ENCODE measurements around the gene GNE. TPM values are rescaled to one million over a fixed set of nuclear protein-coding genes. Genes with fewer than 3 reads are reported as not detected.

GNE gene
- total RNA-seq, 1 experiment from 2014 or later: 4.6 TPM

DNA sequence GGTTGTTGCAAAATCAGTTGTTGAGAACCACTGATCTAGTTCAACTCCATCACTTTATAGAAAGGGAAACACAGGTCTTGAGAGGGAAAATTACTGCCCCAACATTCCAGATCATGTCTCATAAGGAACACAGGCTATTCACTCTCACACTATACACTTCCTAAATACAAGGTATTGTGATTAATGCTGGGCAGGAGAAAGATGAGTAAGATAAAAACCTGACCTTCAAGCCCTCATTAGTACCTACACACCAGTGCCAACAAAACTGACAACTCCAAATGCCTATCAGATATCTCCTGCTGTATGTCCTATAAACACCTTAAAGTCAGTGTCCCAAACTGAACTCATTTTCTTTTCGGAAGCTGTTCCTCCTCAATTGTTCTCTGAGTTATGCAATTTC is 8.2 kb downstream of the GNE start (continued):
- TF ChIP-seq ZNF281 (CRISPR knock-in tag; IDR thresholded peaks at IDR 0.05) (no peak), ZNF219 (CRISPR knock-in tag; IDR thresholded peaks at IDR 0.05; ENCODE audit: borderline replicate concordance) (no peak), TEAD4 (CRISPR knock-in tag; IDR thresholded peaks at IDR 0.05) (no peak)

DNA sequence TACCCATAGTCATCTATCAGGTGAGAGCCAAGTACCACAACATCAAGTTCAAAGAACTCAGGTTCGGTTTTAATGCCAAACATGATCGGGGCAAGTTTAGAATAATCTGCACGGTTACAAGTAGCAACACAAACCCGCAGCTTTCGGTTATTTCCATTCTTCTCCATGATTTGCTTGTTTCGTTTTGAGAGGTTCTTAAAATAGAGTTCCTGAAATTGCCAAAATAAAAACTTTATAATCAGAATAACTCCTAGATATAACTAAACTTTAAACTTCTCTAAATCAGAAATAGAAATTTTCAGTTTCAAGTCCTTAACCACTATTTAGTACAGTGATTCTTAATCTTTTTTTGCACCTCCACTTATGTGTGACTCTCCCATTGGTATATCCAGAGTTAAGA is 9.1 kb downstream of the GNE start:
- no peak for TF ChIP-seq NFYB (CRISPR knock-in tag; conservative IDR thresholded peaks at IDR 0.05; ENCODE audit: low read depth)
- no peak for TF ChIP-seq ZNF425 (CRISPR knock-in tag; conservative IDR thresholded peaks at IDR 0.05)
- no peak for TF ChIP-seq ZNF671 (CRISPR knock-in tag; IDR thresholded peaks at IDR 0.05)
- no peak for TF ChIP-seq ZNF281 (CRISPR knock-in tag; IDR thresholded peaks at IDR 0.05)
- TF ChIP-seq, protein P1, sequence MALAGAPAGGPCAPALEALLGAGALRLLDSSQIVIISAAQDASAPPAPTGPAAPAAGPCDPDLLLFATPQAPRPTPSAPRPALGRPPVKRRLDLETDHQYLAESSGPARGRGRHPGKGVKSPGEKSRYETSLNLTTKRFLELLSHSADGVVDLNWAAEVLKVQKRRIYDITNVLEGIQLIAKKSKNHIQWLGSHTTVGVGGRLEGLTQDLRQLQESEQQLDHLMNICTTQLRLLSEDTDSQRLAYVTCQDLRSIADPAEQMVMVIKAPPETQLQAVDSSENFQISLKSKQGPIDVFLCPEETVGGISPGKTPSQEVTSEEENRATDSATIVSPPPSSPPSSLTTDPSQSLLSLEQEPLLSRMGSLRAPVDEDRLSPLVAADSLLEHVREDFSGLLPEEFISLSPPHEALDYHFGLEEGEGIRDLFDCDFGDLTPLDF (CRISPR knock-in tag; IDR thresholded peaks at IDR 0.05): no peak
- TF ChIP-seq, protein P2, sequence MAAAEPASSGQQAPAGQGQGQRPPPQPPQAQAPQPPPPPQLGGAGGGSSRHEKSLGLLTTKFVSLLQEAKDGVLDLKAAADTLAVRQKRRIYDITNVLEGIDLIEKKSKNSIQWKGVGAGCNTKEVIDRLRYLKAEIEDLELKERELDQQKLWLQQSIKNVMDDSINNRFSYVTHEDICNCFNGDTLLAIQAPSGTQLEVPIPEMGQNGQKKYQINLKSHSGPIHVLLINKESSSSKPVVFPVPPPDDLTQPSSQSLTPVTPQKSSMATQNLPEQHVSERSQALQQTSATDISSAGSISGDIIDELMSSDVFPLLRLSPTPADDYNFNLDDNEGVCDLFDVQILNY (CRISPR knock-in tag; IDR thresholded peaks at IDR 0.05): no peak
- no peak for TF ChIP-seq SMAD3 (CRISPR knock-in tag; IDR thresholded peaks at IDR 0.05; ENCODE audit: borderline replicate concordance)
- no peak for TF ChIP-seq RELA (CRISPR knock-in tag; IDR thresholded peaks at IDR 0.05; ENCODE audit: borderline replicate concordance)
- TF ChIP-seq, protein P3, sequence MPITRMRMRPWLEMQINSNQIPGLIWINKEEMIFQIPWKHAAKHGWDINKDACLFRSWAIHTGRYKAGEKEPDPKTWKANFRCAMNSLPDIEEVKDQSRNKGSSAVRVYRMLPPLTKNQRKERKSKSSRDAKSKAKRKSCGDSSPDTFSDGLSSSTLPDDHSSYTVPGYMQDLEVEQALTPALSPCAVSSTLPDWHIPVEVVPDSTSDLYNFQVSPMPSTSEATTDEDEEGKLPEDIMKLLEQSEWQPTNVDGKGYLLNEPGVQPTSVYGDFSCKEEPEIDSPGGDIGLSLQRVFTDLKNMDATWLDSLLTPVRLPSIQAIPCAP (CRISPR knock-in tag; IDR thresholded peaks at IDR 0.05): no peak
- TF ChIP-seq GABPB1 (CRISPR knock-in tag; IDR thresholded peaks at IDR 0.05): no peak
- TF ChIP-seq EMX1 (CRISPR knock-in tag; IDR thresholded peaks at IDR 0.05): no peak
- no peak for TF ChIP-seq ZNF138 (CRISPR knock-in tag; conservative IDR thresholded peaks at IDR 0.05)
- no peak for TF ChIP-seq HMGXB4 (CRISPR knock-in tag; IDR thresholded peaks at IDR 0.05)
- TF ChIP-seq SMAD4 (CRISPR knock-in tag; IDR thresholded peaks at IDR 0.05): no peak
- no peak for TF ChIP-seq TCF7 (CRISPR knock-in tag; IDR thresholded peaks at IDR 0.05; ENCODE audit: low read depth)
- no peak for TF ChIP-seq PRRX2 (CRISPR knock-in tag; IDR thresholded peaks at IDR 0.05)
- TF ChIP-seq PRDM15 (CRISPR knock-in tag; IDR thresholded peaks at IDR 0.05): no peak
- no peak for TF ChIP-seq TEAD1 (CRISPR knock-in tag; IDR thresholded peaks at IDR 0.05)
- TF ChIP-seq JAZF1 (CRISPR knock-in tag; IDR thresholded peaks at IDR 0.05): no peak
- peaks cover 5% of the 10 kb centered on the region; the same call in 1 of the 2 replicates for H3K36me3 Mint-ChIP-seq
- H3K9me3 Mint-ChIP-seq: no peaks in the 10 kb centered on the region
- no peaks in the 10 kb centered on the region for H3K4me1 Mint-ChIP-seq
- CTCF ChIA-PET: interaction anchor here (3.1 kb wide), 1 partner anchor 79 kb away, joined by 12 read pairs; no protein-coding TSS in a partner anchor
- DNase-seq (ENCODE audit: low spot score) (no peak), ATAC-seq (no peak)
- no peak overlapping the region for H3K27ac Mint-ChIP-seq
- POLR2A ChIA-PET: no interaction called here
- no peaks in the 10 kb centered on the region for H3K27me3 Mint-ChIP-seq (ENCODE audit: low read depth)
- no peak overlapping the region for H3K4me3 Mint-ChIP-seq
